Measurements from ENCODE around the gene CASP2.
"Not testable (repeated sequence)": the region's sequence is repeated elsewhere in the genome, so short reads cannot be mapped to it uniquely, and the experiment has no call there.

CASP2 gene

GRCh38 chr7:143265017-143265693, 23.0 kb upstream of the CASP2 start:
- no peak for DNase-seq

GRCh38 chr7:143269251-143269650, 18.9 kb upstream of the CASP2 start:
- peak; percentile 76 for DNase-seq

GRCh38 chr7:143271240-143271639, 16.9 kb upstream of the CASP2 start:
- no peak for DNase-seq

- DNase-seq, result no peak
These were observed 15.3 kb upstream of the CASP2 start for GRCh38 chr7:143272871-143273270.

GRCh38 chr7:143279186-143280098, 8.7 kb upstream of the CASP2 start:
- no peak for DNase-seq

GRCh38 chr7:143280160-143280559, 8.0 kb upstream of the CASP2 start:
- DNase-seq, result no peak

GRCh38 chr7:143280566-143280965, 7.6 kb upstream of the CASP2 start:
- no peak for DNase-seq

- no peak for DNase-seq
These were observed 6.6 kb upstream of the CASP2 start for GRCh38 chr7:143281529-143281928.

GRCh38 chr7:143282124-143282523, 6.0 kb upstream of the CASP2 start:
- no peak for DNase-seq

- DNase-seq, result no peak
These were observed 4.8 kb upstream of the CASP2 start for GRCh38 chr7:143283381-143283780.

- DNase-seq, result no peak
These were observed 3.3 kb upstream of the CASP2 start, which contains the start of gene TMEM139 for GRCh38 chr7:143284591-143285469. TSS of gene TMEM139 (plus strand) at chr7:143284958. CDS start at chr7:143285958, 1,000 bp downstream.

- no peak for DNase-seq
These were observed 2.7 kb upstream of the CASP2 start for GRCh38 chr7:143285470-143285778.

GRCh38 chr7:143285806-143286521, 2.2 kb upstream of the CASP2 start:
- DNase-seq, result no peak

GRCh38 chr7:143286522-143286890, 1.6 kb upstream of the CASP2 start:
- no peak for DNase-seq

- DNase-seq, result no peak
These were observed 714 bp upstream of the CASP2 start for GRCh38 chr7:143287339-143287934.

- DNase-seq, result peak; percentile 39
These were observed 685 bp downstream of the CASP2 start for GRCh38 chr7:143288836-143289235.

GRCh38 chr7:143289421-143289820, 1.3 kb downstream of the CASP2 start:
- DNase-seq, result peak; percentile 23

GRCh38 chr7:143289888-143290287, 1.7 kb downstream of the CASP2 start:
- DNase-seq, result not testable (repeated sequence)

- DNase-seq, result no peak
These were observed 2.1 kb downstream of the CASP2 start for GRCh38 chr7:143290293-143290692.

GRCh38 chr7:143292876-143293275, 4.7 kb downstream of the CASP2 start:
- no peak for DNase-seq

GRCh38 chr7:143295870-143296269, 7.7 kb downstream of the CASP2 start:
- no peak for DNase-seq

- no peak for DNase-seq
These were observed 8.5 kb downstream of the CASP2 start for GRCh38 chr7:143296686-143297085.
